Inflammatory macrophage treated with lipopolysaccharide for 4 hours (primary cell): Measurements from ENCODE around the gene DET1.
"Not testable (repeated sequence)": the region's sequence is repeated elsewhere in the genome, so short reads cannot be mapped to it uniquely, and the experiment has no call there.

ENCODE experiments used
- DNase-seq: peaks from one replicate; pipeline ENCODE4 v3.0.0-alpha.2; 2020

DET1 gene

GRCh38 chr15:88491158-88491557 is 55.3 kb downstream of the DET1 start:
- DNase-seq, result no peak

- no peak for DNase-seq
These were observed 56.4 kb downstream of the DET1 start for GRCh38 chr15:88490036-88490435.

GRCh38 chr15:88489321-88489720 is 57.2 kb downstream of the DET1 start:
- DNase-seq, result no peak

- no peak for DNase-seq
These were observed 58.5 kb downstream of the DET1 start for GRCh38 chr15:88487796-88488523.

GRCh38 chr15:88487178-88487795 is 59.2 kb downstream of the DET1 start:
- DNase-seq, result no peak

GRCh38 chr15:88484682-88485331 is 61.7 kb downstream of the DET1 start:
- DNase-seq, result no peak

- DNase-seq, result no peak
These were observed 64.2 kb downstream of the DET1 start for GRCh38 chr15:88482263-88482662.

- no peak for DNase-seq
These were observed 65.5 kb downstream of the DET1 start for GRCh38 chr15:88480981-88481380.

- no peak for DNase-seq
These were observed 67.3 kb downstream of the DET1 start for GRCh38 chr15:88479169-88479568.

- DNase-seq, result no peak
These were observed 68.6 kb downstream of the DET1 start for GRCh38 chr15:88477904-88478303.

GRCh38 chr15:88477126-88477525 is 69.4 kb downstream of the DET1 start:
- no peak for DNase-seq

GRCh38 chr15:88476635-88477060 is 69.8 kb downstream of the DET1 start:
- peak; percentile 17 for DNase-seq

GRCh38 chr15:88473661-88474293 is 72.7 kb downstream of the DET1 start:
- DNase-seq, result not testable (repeated sequence)

GRCh38 chr15:88472225-88472624 is 74.3 kb downstream of the DET1 start:
- no peak for DNase-seq

GRCh38 chr15:88470625-88471372 is 75.7 kb downstream of the DET1 start:
- no peak for DNase-seq

- DNase-seq, result no peak
These were observed 77.2 kb downstream of the DET1 start for GRCh38 chr15:88469321-88469720.

- DNase-seq, result not testable (repeated sequence)
These were observed 77.8 kb downstream of the DET1 start for GRCh38 chr15:88468721-88469120.

- DNase-seq, result no peak
These were observed 78.4 kb downstream of the DET1 start for GRCh38 chr15:88467935-88468528.

- DNase-seq, result peak; percentile 89
These were observed 79.2 kb downstream of the DET1 start, which contains the start of the genes MRPL46 and MRPS11 for GRCh38 chr15:88467073-88467934. Gene MRPL46, minus strand, starts transcription at chr15:88467388. Its CDS starts 11 bp downstream, at chr15:88467377. Gene MRPS11, plus strand, starts transcription at chr15:88467708. Its CDS starts 10 bp downstream, at chr15:88467718.

GRCh38 chr15:88465633-88466224 is 80.8 kb downstream of the DET1 start:
- DNase-seq, result peak; percentile 42
